Measurements from ENCODE around the gene NACC2.

GRCh38 chr9:136115206-136115605 lies 20.1 kb upstream of the NACC2 start:
- TF ChIP-seq CTCF (IDR thresholded peaks at IDR 0.05): no peak
- no peak for TF ChIP-seq EZH2 (IDR thresholded peaks at IDR 0.05; ENCODE audit: borderline replicate concordance, insufficient read depth, low read depth, low read length, poor library complexity, severe bottlenecking)
